Epidermal melanocyte (primary cell): Measurements from ENCODE around the gene DUSP16.
"Not testable (repeated sequence)": the region's sequence is repeated elsewhere in the genome, so short reads cannot be mapped to it uniquely, and the experiment has no call there.

Source experiments
- DNase-seq: peaks from one replicate; pipeline ENCODE4 v3.0.0; 2011; ENCODE audit warnings: low spot score; ENCODE audit not compliant: insufficient read length

Gene DUSP16

GRCh38 chr12:12498210-12498609 lies 64.5 kb downstream of the DUSP16 start:
- DNase-seq, result no peak

GRCh38 chr12:12495536-12495935 lies 67.1 kb downstream of the DUSP16 start:
- DNase-seq, result no peak

DNA sequence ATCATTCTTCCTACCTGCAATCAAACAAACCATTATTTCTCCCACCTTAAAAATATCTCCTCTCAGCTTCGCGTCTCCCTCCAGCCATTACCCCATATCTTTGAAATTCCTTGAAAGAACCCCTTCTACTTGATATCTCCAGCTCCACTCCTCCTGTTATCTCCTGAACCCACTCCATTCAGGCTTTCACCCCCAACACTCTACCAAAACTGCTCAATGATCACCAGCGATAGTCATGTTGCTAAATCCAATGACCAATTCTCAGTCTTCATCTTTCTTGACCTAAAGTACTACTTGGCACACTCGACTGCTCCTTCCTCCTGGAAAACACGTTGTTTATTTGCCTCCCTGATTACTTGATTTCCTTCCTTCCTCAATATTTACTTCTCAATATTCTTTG lies 70.1 kb downstream of the DUSP16 start:
- no peak for DNase-seq

GRCh38 chr12:12491606-12492005 lies 71.1 kb downstream of the DUSP16 start:
- no peak for DNase-seq

DNA sequence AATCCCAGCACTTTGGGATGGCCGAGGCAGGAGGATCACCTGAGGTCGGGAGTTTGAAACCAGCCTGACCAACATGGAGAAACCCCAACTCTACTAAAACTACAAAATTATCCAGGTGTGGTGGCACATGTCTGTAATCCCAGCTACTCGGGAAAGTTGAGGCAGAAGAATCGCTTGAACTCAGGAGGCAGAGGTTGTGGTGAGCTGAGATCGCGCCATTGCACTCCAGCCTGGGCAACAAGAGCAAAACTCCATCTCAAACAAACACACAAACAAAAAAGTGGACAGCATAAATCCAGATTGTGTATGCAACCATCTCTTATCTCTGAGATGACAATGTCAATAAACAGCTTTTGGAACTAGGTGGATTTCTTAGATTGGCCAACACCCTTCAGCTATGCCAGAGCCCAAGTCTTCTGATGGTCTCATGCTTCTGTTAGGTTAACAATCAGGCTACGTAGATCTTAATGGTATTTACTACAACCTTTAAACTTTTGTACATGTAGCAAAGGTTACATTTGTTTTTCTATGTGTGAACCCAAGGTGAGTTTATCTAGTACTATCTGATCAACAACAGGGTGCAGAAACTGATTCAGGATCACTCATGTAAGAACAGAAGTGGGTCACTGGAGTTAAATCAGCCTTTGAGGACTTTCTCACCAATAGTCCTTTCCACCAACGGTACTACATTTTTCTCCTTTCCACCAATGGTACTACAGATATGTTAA lies 73.7 kb downstream of the DUSP16 start:
- DNase-seq, result no peak

DNA sequence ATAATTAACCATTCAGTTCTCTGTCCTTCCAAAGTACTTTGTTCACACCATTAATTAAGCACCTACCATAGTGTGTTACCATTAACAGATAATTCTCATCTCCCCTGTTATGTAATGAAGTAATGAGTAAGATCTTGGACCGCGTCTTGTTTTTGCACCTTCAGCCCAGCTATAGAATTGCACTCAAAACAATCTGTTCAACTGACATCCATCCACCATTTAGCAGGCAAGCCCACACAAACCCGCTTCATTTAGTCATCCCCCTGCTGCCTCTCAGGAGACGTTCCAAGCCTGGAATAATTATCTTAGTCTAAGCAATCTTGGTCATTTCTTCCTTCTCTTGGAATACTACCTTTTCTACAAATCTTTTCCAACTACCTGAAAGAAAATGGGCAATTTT lies 74.4 kb downstream of the DUSP16 start:
- DNase-seq, result no peak

DNA sequence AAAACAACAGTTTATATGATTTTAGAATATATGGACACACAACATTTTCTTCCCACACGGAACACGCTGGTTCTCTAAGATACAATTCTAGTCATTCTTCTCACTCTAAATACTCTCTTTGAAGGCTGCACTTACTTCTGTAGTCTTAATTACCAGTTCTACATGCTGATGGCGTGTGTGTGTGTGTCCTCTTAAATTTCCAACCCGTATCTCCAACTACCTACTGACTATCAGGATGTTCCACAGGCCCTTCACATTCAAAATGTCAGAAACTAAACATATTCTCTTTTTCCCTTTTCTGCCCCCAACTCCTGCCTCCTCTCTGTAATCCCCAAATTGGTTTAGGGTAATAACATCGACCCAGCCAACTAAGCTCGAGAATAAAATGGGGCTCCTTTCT lies 75.2 kb downstream of the DUSP16 start:
- DNase-seq, result no peak

- DNase-seq, result no peak
These were observed 75.9 kb downstream of the DUSP16 start for GRCh38 chr12:12486661-12487240.

GRCh38 chr12:12483438-12483837 lies 79.2 kb downstream of the DUSP16 start:
- no peak for DNase-seq

DNA sequence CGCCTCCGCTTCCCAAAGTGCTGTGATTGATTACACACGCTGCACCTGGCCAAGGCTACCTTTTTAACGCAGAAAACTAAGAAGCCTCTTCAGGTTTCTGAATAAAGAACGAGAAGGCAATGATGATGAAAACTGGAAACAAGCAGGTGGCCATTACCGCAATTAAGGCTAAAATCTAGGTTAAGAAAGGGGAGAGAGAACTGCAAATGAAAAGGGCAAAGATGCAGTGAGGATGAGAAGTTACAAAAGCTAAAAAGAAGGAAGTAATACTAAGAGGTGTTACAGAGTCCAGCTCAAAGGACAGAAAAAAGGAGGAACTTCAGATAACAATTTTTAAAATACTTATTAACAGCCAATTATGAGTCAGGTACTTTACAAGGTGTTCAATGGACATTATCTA lies 79.7 kb downstream of the DUSP16 start:
- DNase-seq, result no peak

GRCh38 chr12:12482150-12482761 lies 80.4 kb downstream of the DUSP16 start:
- no peak for DNase-seq

- DNase-seq, result no peak
These were observed 81.0 kb downstream of the DUSP16 start for GRCh38 chr12:12481631-12482030.

DNA sequence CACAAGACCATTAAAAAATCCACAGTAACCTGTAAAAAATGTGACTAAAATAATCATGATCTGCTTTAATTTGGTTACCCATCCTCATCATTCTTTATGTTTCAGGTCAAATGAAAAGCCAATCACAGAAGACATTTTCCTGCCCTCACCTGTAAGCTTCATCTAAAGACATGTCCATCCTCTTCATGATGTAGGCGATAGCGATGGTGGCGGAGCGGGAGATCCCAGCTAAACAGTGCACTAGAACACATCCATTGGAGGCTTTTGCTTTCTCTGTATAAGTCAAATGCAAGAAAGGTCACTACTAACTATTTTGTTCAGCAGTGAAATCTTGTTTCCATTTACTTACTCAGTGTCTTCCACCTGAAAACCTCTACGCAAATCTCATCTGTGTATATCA lies 82.6 kb downstream of the DUSP16 start:
- DNase-seq, result no peak

DNA sequence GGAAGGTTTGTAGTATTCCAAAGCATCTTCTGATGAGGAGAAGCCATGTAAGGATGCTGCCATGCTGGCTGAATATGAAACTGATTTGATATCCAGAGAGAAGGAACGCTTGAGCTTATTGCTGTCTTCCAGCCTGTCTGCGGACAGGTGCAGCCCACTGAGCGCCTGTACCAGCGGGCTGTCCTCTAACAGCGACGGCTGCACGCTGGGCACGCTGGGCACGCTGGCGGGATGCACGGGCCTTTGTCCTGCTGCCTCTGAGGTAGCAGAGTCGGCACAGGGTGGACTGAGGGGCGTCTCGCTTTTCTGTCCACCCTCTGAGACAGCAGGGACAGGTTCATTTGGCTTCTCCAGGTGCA lies 85.2 kb downstream of the DUSP16 start:
- no peak for DNase-seq

GRCh38 chr12:12476857-12477531 lies 85.7 kb downstream of the DUSP16 start:
- no peak for DNase-seq

- DNase-seq, result no peak
These were observed 87.5 kb downstream of the DUSP16 start for GRCh38 chr12:12474931-12475795.

DNA sequence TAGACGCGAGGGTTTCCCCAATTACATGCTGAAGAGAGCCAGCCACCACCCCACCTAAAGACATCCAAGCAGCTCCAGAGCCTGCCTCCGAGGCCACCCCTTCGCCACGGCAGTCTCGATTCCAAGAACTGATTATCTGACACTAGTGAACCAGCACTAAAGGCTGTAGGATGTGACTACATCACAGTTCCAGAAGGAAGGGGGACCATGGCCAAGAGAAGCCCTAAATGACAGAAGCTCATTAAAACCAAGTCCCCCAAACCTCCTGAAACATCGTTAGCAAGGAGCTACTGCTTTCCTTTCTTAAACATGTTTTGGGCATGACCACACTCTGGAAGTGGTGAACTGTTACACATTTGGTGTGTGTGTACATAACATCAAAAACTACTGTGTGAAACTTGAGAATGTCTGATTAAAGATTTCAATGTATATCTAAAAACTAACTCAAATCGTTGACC lies 88.2 kb downstream of the DUSP16 start:
- no peak for DNase-seq

- DNase-seq, result no peak
These were observed 89.4 kb downstream of the DUSP16 start for GRCh38 chr12:12473223-12473622.

GRCh38 chr12:12471982-12472961 lies 90.4 kb downstream of the DUSP16 start:
- not testable (repeated sequence) for DNase-seq

GRCh38 chr12:12470751-12471306 lies 91.8 kb downstream of the DUSP16 start:
- no peak for DNase-seq
